Caco-2 (cell line): Measurements from ENCODE around the gene MTIF2. TPM values are rescaled to one million over a fixed set of nuclear protein-coding genes. Genes with fewer than 3 reads are reported as not detected.

Experiments used
- BruUV-seq: library from RNA; stranded (reverse); fragments of 400-500 nt; replicated peaks from 2 replicates; lab custom pipeline; 2021; lab: Mats Ljungman, UMichigan
- CTCF ChIA-PET: fragments of 300-600 bp; sonication (Branson Sonifier 250); formaldehyde crosslinking; loops from one replicate; lab custom pipeline; 2022; ENCODE audit warnings: antibody characterized with exemption; lab: Charles Lee
- POLR2A ChIA-PET: fragments of 300-600 bp; sonication (Branson Sonifier 250); formaldehyde crosslinking; loops from one replicate; lab custom pipeline; 2022; ENCODE audit warnings: antibody characterized with exemption; lab: Charles Lee
- DNase-seq, 2 experiments: peaks; one replicate each; pipeline versions ENCODE4 v3.0.0 to v3.0.0-alpha.2; 2020 to 2022
- H3K27me3 ChIP-seq: replicated peaks from 2 replicates; pipeline ENCODE4 v1.6.0; 2011; ENCODE audit warnings: low read length; ENCODE audit not compliant: control insufficient read depth, insufficient read depth
- H3K36me3 ChIP-seq: 2 replicates; pipeline ENCODE4 v1.5.1; 2011; ENCODE audit warnings: low read length; ENCODE audit not compliant: control insufficient read depth, insufficient read depth
- H3K4me1 ChIP-seq: fragments of 250-450 bp; sonication (Bioruptor Pico); 2 replicates; pipeline ENCODE4 v1.5.1; 2020; ENCODE audit warnings: mild to moderate bottlenecking
- H3K4me3 ChIP-seq: 2 replicates; pipeline ENCODE4 v1.5.1; 2011; ENCODE audit warnings: low read depth, mild to moderate bottlenecking, control low read depth, low read length
- H3K9me3 ChIP-seq: fragments of 250-450 bp; sonication (Bioruptor Pico); 2 replicates; pipeline ENCODE4 v1.5.1; 2020; ENCODE audit warnings: mild to moderate bottlenecking, moderate library complexity
- H3K27ac Mint-ChIP-seq: one replicate; pipeline ENCODE4 v1.8.0; 2022; ENCODE audit warnings: mixed read lengths; ENCODE audit not compliant: unreplicated experiment
- H3K27me3 Mint-ChIP-seq: one replicate; pipeline ENCODE4 v1.8.0; 2022; ENCODE audit warnings: mixed read lengths; ENCODE audit not compliant: insufficient read depth, unreplicated experiment
- H3K36me3 Mint-ChIP-seq: one replicate; pipeline ENCODE4 v1.8.0; 2022; ENCODE audit warnings: mild to moderate bottlenecking, mixed read lengths; ENCODE audit not compliant: insufficient read depth, unreplicated experiment
- H3K4me1 Mint-ChIP-seq: one replicate; pipeline ENCODE4 v1.8.0; 2022; ENCODE audit warnings: low read depth, mixed read lengths; ENCODE audit not compliant: unreplicated experiment
- H3K4me3 Mint-ChIP-seq: one replicate; pipeline ENCODE4 v1.8.0; 2022; ENCODE audit warnings: mild to moderate bottlenecking, moderate library complexity, mixed read lengths; ENCODE audit not compliant: unreplicated experiment
- H3K9me3 Mint-ChIP-seq: one replicate; pipeline ENCODE4 v1.8.0; 2022; ENCODE audit warnings: mixed read lengths; ENCODE audit not compliant: unreplicated experiment
- CTCF ChIP-seq, 2 experiments: fragments of 200-600 bp in 1 of 2; IDR thresholded peaks; 1 replicate in 1 of 2; 2 replicates in 1 of 2; pipeline versions ENCODE4 v1.5.1 to v1.8.0; 2011 to 2022; ENCODE audit warnings: antibody characterized with exemption in 1 of 2, control low read depth in 1 of 2, inconsistent platforms in 1 of 2, low read depth in 1 of 2, low read length in 1 of 2, mild to moderate bottlenecking in 1 of 2, moderate library complexity in 1 of 2; ENCODE audit not compliant: insufficient read depth in 1 of 2, severe bottlenecking in 1 of 2, unreplicated experiment in 1 of 2
- intact Hi-C: fragments of 100-400 bp; cut with micrococcal nuclease; formaldehyde crosslinking; loops from one replicate; pipeline ENCODE4 v1.10.0; 2022; ENCODE audit not compliant: unreplicated experiment
- total RNA-seq: library from RNA; stranded (reverse); gene quantifications from 2 replicates; pipeline ENCODE4 v1.2.3, GENCODE V29; 2022

MTIF2 gene
- total RNA-seq, 1 experiment from 2014 or later, result 42.7 TPM

DNA sequence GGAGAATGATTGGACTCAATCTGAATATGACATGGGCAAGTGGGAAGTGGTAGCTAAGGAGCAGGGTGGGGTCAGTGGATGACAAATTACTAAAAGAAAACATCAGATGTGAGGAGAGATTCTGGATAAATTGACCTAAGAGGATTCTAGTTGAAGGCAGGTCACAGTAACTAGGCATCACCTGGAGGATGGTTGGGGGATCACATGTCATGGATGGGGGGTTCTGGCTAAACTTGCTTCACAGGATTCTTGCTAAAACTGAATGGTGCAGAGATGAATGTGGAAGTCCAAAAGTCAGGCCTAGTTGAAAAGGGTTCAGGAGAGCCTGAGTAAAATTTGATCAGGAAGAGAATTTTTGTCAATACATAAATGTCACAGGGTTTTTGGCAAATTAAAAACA lies 55.2 kb downstream of the MTIF2 start:
- Mint-ChIP-seq H3K4me3 (no peak overlapping the region), H3K27me3 (no peaks in the 10 kb centered on the region), H3K27ac (no peak overlapping the region), H3K36me3 (peaks cover 5% of the 10 kb centered on the region), H3K4me1 (peaks cover 7% of the 10 kb centered on the region), H3K9me3 (no peaks in the 10 kb centered on the region)
- Histone ChIP-seq H3K4me1 (no peaks in the 10 kb centered on the region), H3K36me3 (no peaks in the 10 kb centered on the region), H3K9me3 (no peaks in the 10 kb centered on the region), H3K27me3 (no peaks in the 10 kb centered on the region), H3K4me3 (no peak overlapping the region)
- CTCF ChIA-PET, result no interaction called here
- no peak for TF ChIP-seq CTCF (IDR thresholded peaks at IDR 0.05; ENCODE audit: insufficient read depth in 1 of 2, low read depth in 1 of 2, low read length in 1 of 2, severe bottlenecking in 1 of 2, unreplicated experiment in 1 of 2)
- no peak for DNase-seq
- intact Hi-C loops, result no loop called here
- POLR2A ChIA-PET, result no interaction called here
- no TSS peak for BruUV-seq

DNA sequence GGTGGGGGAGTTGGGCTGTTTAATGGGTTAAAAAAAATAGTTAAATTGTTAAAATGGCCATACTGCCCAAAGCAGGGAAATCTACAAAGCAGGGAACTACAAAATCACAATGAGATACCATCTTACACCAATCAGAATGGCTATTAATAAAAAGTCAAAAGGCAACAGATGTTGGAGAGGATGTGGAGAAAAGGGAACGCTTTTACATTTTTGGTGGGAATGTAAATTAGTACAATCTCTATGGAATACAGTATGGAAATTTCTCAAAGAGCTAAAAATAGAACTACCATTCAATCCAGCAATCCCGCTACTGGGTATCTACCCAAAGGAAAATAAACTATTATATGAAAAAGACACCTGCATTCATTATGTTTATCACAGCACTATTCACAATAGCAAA lies 64.1 kb downstream of the MTIF2 start:
- Mint-ChIP-seq H3K36me3 (peaks cover 11% of the 10 kb centered on the region), H3K4me1 (no peaks in the 10 kb centered on the region), H3K27me3 (no peaks in the 10 kb centered on the region), H3K4me3 (no peak overlapping the region), H3K27ac (no peak overlapping the region), H3K9me3 (peaks cover 15% of the 10 kb centered on the region)
- no peaks in the 10 kb centered on the region for H3K27me3 ChIP-seq
- no peak for TF ChIP-seq CTCF (IDR thresholded peaks at IDR 0.05; ENCODE audit: insufficient read depth in 1 of 2, low read depth in 1 of 2, low read length in 1 of 2, severe bottlenecking in 1 of 2, unreplicated experiment in 1 of 2)
- H3K9me3 ChIP-seq, result 0 out of 2 replicates have a peak, but pooled peaks cover 5% of the 10 kb centered on the region
- ChIA-PET POLR2A (no interaction called here), CTCF (no interaction called here)
- intact Hi-C loops, result no loop called here
- H3K4me1 ChIP-seq, result no peaks in the 10 kb centered on the region
- BruUV-seq, result no TSS peak
- H3K4me3 ChIP-seq, result no peak overlapping the region
- DNase-seq, result no peak
- H3K36me3 ChIP-seq, result no peaks in the 10 kb centered on the region

- H3K27me3 Mint-ChIP-seq, result no peaks in the 10 kb centered on the region
- H3K4me1 ChIP-seq, result no peaks in the 10 kb centered on the region
- H3K4me1 Mint-ChIP-seq, result no peaks in the 10 kb centered on the region
- no peak overlapping the region for H3K4me3 ChIP-seq
- CTCF ChIA-PET, result no interaction called here
- peaks cover 15% of the 10 kb centered on the region for H3K9me3 Mint-ChIP-seq
- intact Hi-C loops, result no loop called here
- no TSS peak for BruUV-seq
- H3K9me3 ChIP-seq, result peaks cover 5% of the 10 kb centered on the region; the same call in 1 of the 2 replicates
- peaks cover 8% of the 10 kb centered on the region for H3K36me3 Mint-ChIP-seq
- POLR2A ChIA-PET, result no interaction called here
- no peak overlapping the region for H3K27ac Mint-ChIP-seq
- no peak for TF ChIP-seq CTCF (IDR thresholded peaks at IDR 0.05; ENCODE audit: insufficient read depth in 1 of 2, low read depth in 1 of 2, low read length in 1 of 2, severe bottlenecking in 1 of 2, unreplicated experiment in 1 of 2)
- no peak for DNase-seq
- no peaks in the 10 kb centered on the region for H3K27me3 ChIP-seq
- no peak overlapping the region for H3K4me3 Mint-ChIP-seq
- no peaks in the 10 kb centered on the region for H3K36me3 ChIP-seq
These were observed 64.5 kb downstream of the MTIF2 start for GRCh38 chr2:55204536-55204935.
